GM21717 (cell line): ENCODE measurements around the gene DISP2.
A peak's percentile ranks its signal among the peaks of the same experiment; 100 is the strongest.

Source experiments
- ATAC-seq: cut with Tn5 transposase; IDR thresholded peaks from one replicate; pipeline ENCODE4 v1.9.1; 2021; ENCODE audit warnings: mild to moderate bottlenecking, moderate library complexity; ENCODE audit not compliant: unreplicated experiment

Gene DISP2, protein sequence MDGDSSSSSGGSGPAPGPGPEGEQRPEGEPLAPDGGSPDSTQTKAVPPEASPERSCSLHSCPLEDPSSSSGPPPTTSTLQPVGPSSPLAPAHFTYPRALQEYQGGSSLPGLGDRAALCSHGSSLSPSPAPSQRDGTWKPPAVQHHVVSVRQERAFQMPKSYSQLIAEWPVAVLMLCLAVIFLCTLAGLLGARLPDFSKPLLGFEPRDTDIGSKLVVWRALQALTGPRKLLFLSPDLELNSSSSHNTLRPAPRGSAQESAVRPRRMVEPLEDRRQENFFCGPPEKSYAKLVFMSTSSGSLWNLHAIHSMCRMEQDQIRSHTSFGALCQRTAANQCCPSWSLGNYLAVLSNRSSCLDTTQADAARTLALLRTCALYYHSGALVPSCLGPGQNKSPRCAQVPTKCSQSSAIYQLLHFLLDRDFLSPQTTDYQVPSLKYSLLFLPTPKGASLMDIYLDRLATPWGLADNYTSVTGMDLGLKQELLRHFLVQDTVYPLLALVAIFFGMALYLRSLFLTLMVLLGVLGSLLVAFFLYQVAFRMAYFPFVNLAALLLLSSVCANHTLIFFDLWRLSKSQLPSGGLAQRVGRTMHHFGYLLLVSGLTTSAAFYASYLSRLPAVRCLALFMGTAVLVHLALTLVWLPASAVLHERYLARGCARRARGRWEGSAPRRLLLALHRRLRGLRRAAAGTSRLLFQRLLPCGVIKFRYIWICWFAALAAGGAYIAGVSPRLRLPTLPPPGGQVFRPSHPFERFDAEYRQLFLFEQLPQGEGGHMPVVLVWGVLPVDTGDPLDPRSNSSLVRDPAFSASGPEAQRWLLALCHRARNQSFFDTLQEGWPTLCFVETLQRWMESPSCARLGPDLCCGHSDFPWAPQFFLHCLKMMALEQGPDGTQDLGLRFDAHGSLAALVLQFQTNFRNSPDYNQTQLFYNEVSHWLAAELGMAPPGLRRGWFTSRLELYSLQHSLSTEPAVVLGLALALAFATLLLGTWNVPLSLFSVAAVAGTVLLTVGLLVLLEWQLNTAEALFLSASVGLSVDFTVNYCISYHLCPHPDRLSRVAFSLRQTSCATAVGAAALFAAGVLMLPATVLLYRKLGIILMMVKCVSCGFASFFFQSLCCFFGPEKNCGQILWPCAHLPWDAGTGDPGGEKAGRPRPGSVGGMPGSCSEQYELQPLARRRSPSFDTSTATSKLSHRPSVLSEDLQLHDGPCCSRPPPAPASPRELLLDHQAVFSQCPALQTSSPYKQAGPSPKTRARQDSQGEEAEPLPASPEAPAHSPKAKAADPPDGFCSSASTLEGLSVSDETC (N-terminal part only)

DNA sequence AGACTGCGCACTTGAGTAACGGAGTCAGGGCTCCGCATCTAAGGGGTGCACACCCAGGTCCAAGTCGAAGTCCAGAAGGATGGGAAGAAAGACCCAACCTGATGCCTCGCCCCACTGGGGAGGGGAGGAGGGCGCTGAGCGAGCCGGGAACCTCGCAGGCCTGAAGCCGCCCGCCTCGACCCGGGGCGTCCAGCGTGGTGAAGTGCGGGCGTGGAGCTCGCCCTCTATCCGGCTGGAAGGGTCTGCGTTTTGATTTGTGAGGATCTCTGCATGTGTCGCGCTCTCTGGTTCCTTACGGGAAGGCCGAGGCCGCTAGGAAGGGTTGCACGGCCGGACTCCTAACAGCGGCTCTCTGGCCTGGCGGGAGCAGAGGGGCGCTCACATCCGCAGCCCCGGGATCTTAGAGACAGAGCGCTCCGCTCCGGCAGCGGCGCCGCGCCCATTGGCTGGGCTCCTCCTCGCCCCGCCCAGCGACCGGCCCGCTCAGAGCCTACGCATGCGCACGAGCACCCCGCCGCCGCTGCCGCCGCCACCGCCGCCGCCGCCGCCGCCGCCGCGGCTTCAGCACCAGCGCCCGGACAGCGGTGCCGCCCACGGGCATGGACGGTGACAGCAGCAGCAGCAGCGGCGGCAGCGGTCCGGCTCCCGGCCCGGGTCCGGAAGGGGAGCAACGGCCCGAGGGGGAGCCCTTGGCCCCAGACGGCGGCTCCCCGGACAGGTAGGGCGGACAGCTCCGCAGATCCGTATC is at the start of gene DISP2:
DISP2 (plus strand) TSS at position 497 of the 748 bp plus-strand sequence; CDS start at position 600, 103 bp downstream.
- ATAC-seq: no peak

DNA sequence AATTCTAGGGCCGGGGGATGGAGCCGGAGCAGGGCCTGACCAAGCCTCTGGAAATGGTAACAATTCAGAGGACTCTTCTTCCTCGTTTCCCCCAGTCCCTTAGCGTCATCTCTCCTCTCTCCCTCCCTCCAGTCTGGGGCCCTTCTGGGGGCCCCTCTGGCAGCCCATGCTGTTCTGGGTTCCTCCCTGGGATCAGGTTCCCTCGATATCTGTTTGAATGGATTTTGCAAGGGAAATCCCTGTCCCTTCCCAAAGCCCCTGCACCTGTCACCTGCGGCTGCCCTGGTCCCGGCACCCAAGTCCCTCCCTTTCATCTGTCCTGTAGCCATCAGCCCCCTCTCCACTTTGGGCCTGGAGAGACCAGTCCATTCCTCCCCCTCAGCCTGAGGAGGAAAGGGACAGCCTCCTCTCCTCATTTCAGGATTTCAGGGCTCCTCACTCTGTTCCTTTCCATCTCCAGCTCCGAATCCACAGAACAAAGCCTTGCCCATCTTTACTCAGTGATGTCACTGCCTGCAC is 48.6 kb upstream of the DISP2 start:
- no peak for ATAC-seq

DNA sequence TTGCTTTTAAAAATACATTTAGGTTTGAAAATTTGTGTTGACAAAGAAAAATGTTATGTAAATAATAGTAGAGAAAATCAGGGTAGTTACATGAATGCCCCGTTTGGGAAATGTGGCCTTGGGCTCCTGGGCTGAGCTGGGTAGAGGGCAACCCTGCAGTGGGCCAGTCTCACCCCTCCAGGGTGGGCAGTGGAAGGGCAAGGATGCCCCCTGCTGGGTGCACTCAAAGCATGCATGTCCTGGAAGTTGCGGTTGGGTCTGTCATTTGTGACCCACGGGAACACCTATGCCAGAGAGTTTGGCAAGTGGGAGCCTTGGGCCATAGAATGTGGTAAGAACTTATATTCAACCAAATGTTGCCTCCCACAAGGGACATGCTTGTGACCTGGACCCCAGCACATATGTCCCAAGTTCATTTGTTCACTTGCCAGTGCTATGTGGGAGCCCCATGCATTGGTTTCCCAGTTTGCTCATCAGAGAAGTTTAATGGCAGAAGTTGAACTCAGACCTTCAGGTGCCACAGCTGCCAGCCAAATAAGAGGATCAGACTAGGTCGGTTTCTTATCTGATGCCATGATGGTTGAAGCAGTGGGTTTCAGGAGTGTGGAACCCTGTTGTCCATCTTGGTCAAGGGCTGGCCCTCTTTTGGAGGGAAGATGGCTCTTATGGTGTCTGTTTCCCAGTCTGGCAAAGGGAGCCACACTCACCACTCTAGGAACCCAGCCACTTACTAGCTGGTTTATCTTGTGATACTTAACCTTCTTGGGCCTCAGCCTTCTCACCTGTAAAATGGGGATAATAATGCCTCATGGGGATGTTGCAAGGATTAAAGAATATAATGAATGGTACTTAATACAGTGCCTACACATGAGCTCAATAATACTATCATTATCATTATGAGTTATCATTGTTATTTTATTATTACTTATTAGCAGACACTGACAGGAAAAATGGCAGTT is 47.7 kb upstream of the DISP2 start:
- no peak for ATAC-seq

DNA sequence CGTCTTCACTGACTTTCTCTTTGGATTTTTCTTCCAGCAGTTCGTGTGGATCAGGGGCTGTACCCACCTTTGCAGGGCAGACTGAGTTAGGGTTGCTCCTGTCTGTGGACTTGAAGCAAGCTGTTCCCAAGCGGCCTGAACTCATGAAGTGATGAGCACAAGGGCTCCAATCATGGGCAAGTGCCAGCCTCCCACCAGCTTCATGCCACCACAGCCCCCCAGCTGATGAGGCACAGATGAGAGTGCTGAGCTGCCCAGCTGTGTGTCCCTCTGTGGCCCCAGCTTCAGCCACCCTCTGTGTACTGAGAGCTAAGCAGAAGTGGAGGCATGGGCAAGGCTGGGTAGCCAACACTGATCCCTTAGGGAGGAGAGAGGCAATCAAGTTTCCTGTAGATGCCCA is 47.0 kb upstream of the DISP2 start:
- ATAC-seq: no peak

DNA sequence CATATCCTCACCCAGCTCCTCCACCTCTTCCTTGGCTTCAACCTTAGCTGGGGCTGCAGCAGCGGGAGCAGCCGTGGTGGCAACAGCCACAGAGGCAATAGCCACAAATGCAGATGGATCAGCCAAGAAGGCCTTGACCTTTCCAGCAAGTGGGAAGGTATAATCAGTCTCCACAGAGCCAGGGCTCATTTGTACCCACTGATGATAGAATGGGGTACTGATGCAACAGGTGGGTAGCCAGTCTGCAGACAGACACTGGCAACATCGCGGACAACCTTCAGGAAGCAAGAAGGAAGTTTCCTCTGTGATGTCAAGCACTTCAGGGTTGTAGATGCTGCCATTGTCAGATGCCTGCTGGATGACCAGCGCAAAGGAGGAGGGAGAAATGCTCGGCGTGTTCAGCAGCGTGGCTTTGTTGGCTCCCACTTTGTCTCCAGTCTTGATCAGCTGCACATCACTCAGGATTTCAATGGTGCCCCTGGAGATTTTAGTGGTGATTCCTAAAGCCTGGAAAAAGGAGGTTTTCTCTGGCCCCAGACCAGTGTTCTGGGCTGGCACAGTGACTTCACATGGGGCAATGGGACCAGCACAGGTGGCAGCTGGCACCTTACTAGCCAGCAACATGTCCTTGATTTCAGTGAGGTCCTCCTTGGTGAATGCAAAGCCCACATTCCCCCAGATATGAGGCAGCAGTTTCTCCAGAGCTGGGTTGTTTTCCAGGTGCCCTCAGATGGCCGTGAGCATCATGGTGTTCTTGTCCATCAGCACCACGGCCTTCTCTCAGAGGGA is 45.5 kb upstream of the DISP2 start:
- no peak for ATAC-seq

DNA sequence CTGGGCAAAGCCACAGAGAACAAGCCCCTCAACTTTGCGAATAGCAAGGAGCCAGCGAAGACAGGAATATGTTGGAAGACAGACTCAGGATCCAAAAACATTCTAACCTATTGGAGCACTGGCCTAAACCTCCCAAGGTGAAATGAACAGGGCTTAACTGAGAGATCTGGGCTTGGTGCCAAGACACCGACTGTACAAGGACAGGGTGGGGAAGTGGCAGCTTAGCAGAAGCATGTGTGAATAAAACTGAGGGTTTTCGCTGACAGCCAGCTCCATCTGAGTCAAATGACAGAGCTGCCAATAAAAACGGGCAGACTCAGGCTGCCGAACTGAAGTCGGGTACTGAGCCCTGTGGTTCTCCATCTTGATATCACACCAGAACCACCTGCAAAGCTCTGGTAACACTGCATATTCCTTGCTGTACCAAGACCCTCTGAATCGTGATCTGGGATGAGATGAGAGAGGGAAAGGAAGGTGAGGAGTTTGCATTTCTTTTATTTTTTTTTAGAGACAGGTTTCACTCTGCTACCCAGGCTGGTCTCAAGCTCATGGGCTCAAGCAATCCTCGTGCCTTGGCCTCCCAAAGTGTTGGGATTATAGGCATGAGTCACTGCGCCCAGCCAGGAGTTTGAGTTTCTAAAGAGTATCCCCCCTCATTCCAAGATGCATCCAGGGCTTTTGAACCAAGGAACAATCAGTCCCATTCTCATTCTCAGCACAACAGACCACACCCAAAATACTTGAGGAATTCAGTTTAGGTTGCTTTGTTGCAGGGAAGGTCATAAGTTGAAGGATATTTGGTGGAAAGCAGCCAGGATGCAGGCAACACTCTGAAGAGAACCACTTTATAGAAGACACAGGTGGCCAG is 44.3 kb upstream of the DISP2 start:
- no peak for ATAC-seq

DNA sequence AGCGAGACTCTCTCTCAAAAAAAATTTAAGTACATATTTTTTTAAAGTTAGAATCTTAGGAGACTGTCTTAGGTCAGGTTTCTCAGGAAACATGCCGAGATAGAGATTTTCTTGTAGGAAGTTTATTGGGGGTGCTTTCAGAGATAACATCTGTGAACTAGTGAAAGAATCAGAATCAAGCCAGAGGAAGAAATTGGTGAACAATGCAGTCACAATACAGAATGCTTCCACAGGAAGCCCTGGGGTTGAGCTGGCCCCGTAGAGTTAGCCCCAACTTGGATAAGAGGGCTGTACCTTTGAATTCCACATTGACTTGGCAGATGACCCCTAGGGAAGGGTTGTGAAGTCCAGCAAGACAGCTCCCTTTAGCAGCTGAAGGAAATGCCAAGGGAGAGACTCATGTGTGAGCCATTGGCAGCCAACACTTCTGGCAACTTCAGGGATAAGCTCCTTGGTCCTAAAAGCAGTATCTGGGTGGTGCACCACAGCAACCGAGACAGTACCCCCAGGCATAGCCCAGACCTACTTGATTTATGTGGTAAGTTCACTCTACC is 43.2 kb upstream of the DISP2 start:
- ATAC-seq: no peak

DNA sequence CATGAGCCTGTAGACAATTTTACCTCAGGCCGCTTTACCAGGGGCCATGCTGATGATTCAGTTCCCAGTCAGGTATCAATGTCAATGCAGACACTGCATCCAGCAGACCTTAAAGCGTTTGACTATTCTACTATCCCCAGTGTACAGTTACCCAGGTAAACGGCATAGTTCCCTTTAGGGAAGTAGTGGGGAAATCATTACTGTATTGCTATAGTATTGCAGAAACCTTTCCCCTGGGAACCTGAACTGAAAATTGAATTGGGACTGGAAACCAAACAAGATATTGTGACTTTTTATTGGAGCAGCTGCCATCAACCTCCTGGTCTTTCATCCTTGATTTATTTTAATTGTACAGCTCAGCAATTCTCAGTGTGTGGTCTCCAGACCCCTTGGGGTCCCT is 41.1 kb upstream of the DISP2 start:
- ATAC-seq: no peak

DNA sequence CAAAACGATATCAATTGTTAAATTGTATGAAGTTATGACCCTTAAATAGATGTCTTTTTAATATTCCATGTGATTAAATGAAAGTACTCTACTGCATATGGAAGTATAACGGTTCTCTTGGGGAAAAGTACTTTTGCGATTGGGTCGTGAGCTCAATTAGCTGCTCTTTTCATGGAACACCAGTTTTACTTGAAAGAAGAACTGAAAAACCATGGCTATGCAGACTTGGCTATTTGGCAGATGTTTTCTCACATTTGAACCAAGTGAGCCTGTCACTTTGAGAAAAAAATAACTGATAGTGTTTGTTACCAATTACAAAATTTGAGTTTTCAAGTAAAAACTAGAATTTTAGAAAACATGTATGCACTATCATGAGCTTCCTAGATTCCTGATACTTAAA is 40.4 kb upstream of the DISP2 start:
- ATAC-seq: no peak

DNA sequence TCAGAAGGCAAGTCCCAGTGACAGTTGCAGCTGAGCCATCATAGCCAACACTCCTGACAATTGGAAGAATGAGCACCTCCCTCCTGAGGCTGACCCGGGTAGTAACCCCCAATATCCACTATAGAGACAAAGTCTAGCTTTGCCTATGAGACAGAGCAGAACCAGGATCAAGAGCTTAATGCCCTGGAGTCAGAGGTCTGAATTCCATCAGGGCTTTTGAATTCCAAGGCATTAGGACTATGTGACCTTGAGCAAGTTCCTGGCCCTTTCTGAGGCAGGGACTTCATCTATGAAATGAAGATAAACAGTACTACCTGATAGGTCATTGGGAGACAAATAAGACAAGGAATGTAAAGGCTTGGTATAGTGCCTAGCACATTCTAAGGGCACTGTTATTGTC is 37.6 kb upstream of the DISP2 start:
- no peak for ATAC-seq

DNA sequence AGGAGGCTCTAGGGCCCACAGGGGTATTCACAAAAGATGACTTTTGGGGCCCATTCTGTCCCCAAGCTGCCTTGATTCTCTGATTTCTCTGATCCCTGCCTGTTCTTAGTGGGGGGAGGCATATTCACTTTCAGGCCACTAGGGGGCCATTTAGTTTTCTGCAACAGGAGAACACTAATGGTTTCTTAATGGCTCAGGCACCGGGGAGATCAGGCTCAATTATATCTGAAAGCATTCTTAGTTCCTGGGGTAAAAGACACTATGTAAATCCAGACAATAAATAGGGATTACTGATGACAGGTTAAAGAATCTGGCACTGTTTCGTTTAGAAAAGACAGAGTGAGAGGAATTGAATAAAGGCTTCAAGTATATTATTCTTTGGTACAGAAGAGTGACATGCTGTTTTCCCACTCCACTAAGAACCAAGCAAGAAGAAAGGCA is 37.1 kb upstream of the DISP2 start:
- ATAC-seq: no peak

DNA sequence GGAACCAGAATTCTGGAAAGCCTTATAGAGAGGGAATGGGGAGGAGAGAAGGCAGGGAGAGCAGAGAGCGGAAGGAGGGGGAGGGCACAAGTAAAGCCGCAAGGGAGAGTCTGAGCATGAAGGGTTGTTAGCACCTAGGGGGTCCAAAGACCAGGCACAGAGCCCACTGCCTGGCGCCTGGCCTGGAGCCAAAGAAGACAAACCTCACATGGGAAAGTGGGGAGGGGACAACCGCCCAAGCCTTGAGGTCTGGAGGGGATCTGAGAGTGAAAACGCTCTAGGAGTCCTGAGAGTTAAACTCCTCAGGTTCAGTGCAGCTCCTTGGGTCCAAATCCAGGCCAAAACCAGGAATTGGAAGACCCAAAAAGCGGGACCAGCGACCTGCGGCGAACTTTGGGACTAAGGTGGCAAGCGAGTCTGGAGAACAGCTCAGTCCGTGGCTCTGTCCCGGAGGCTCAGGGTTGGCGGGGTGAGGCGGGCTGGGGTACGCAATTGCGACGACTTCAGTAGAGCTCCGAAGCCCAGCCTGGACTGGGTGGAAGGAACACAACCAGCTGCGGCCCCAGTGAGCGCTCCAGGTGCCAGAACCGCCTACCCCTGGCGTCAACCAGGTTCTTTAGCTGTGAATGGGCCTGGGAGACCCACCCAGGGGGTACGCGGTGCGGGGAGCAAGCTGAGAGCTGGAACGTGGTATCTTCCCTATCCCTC is 35.3 kb upstream of the DISP2 start:
- no peak for ATAC-seq

DNA sequence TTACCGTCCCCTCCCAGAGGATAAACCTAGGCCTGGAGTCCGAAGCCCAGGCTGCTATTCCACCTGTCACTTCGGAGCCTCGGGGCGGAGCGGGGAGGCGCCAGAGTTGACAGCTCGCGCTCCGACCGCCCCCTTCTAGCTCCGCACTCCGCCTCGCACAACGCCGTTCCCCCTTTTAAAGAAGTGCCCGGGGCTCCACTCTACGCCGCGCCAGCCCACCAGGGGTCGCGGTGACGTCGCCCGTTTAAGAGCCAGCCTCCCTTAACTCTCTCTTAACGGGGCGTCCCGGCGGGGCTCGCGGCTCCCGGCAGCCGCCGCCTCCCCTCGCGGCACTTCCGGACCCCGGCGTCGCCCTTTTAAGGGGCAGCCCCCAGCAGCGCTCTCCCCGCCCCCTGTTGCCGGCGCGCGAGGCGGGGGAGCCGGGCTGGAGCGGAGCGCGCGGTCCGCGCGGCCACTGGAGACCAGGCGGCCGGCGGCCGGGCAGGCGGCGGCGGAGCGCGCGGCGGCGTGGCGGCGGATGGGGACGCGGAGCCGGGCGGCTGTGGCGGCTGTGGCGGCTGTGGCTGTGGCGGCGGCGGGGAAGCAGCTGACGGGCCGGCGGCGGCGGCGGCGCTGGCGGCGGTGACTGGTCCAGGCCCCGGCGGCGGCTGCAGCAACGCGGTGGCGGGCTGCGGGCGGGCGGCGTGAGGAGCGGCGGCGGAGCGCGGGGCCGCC is 34.6 kb upstream of the DISP2 start, which contains the start of gene INAFM2:
INAFM2 (plus strand) TSS at position 454 of the 714 bp plus-strand sequence. CDS start 364 bp downstream, outside the sequence.
- peak; percentile 84 for ATAC-seq

DNA sequence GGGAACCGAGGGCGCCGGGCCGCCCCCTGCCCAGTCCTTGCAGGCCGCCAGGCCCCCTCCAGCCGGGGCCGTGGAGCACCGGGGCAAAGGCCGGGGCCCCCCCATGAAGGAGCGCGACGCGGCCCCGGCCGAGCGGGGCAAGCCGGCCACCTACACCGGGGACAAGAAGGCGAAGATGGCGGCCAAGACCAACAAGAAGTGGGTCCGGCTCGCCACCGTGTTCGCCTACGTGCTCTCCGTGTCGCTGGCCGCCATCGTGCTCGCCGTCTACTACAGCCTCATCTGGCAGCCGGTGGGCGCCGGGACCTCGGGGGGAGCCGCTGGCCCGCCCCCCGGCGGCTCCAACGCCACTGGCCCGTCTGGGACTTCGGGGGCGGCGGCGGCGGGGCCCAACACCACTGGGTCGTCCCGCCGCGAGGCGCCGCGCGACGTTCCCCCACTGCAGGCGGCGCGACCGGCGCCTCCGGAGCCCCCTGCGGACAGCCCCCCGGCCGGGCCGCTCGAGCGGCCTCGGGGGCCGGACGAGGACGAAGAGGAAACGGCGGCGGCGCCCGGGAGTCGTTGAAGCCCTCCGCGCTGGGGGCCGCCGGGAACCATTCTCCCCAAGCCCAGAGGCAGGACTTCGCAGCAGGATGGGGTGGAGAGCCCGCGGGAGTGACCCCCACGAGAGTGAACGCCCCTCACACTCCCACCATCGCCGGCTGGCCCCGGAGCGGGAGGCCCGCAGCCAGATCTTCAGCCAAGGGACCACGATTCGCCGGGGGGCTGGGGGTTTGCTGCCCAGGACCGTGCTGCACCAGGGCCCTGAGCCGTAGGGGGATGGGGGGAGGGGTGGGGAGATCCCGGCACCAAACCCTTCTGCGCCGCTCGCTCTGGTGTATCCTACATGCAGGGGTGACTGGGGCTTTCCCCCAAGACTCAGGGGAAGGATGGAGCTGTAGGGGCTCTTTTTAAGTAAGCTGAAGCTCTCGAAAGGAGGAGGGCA is 33.8 kb upstream of the DISP2 start:
- no peak for ATAC-seq
